CD4-positive, alpha-beta T cell treated with Interleukin-6 for 4 hours (primary cell): ENCODE results near the gene GTSE1.

Experiments
- DNase-seq: peaks from one replicate; pipeline ENCODE4 v3.0.0-alpha.2; 2020; ENCODE audit warnings: mixed read lengths

GTSE1 gene

GRCh38 chr22:46367707-46368191 is 71.1 kb downstream of the GTSE1 start:
- DNase-seq, result peak; percentile 74

GRCh38 chr22:46368422-46368821 is 71.8 kb downstream of the GTSE1 start:
- DNase-seq, result no peak

- DNase-seq, result no peak
Measured at GRCh38 chr22:46368871-46369715, 72.4 kb downstream of the GTSE1 start.

- no peak for DNase-seq
Measured at GRCh38 chr22:46369716-46370583, 73.3 kb downstream of the GTSE1 start.

GRCh38 chr22:46370584-46371291 is 74.1 kb downstream of the GTSE1 start:
- peak; percentile 51 for DNase-seq

- no peak for DNase-seq
Measured at GRCh38 chr22:46371623-46372226, 75.1 kb downstream of the GTSE1 start.

GRCh38 chr22:46372686-46373085 is 76.0 kb downstream of the GTSE1 start:
- DNase-seq, result no peak

GRCh38 chr22:46373159-46373558 is 76.5 kb downstream of the GTSE1 start:
- DNase-seq, result no peak

GRCh38 chr22:46373921-46374662 is 77.4 kb downstream of the GTSE1 start:
- DNase-seq, result peak; percentile 22

- DNase-seq, result no peak
Measured at GRCh38 chr22:46374663-46375474, 78.2 kb downstream of the GTSE1 start.

GRCh38 chr22:46376111-46376510 is 79.4 kb downstream of the GTSE1 start:
- no peak for DNase-seq

GRCh38 chr22:46376908-46377524 is 80.3 kb downstream of the GTSE1 start:
- DNase-seq, result no peak

- DNase-seq, result no peak
Measured at GRCh38 chr22:46377525-46378425, 81.1 kb downstream of the GTSE1 start.

- no peak for DNase-seq
Measured at GRCh38 chr22:46378426-46379065, 81.9 kb downstream of the GTSE1 start.

- DNase-seq, result no peak
Measured at GRCh38 chr22:46379066-46379930, 82.6 kb downstream of the GTSE1 start.

- no peak for DNase-seq
Measured at GRCh38 chr22:46380069-46380468, 83.4 kb downstream of the GTSE1 start.
